Left lung (tissue), 10 donors: Measurements from ENCODE around the gene FKBP1A. TPM values are rescaled to one million over a fixed set of nuclear protein-coding genes. Genes with fewer than 3 reads are reported as not detected.

ENCODE experiments used
- ATAC-seq: fragments of 200-7000 bp; cut with Tn5 transposase; one replicate; pipeline ENCODE4 v1.9.1; 2020; ENCODE audit warnings: moderate library complexity
- DNase-seq, 4 donors: peaks; one replicate each; pipeline ENCODE4 v3.0.0-alpha.2; 2013 to 2020
- H3K27ac ChIP-seq, 2 donors: fragments of 200-600 bp; sonication (generic) in 1 of 2; one replicate each; pipeline versions ENCODE4 v1.5.0 to v1.8.0; 2020 to 2021
- H3K27me3 ChIP-seq, 2 donors: fragments of 200-600 bp; sonication (generic) in 1 of 2; one replicate each; pipeline versions ENCODE4 v1.5.0 to v1.8.0; 2020 to 2021
- H3K36me3 ChIP-seq, 2 donors: fragments of 200-600 bp; sonication (generic) in 1 of 2; one replicate each; pipeline versions ENCODE4 v1.5.0 to v1.8.0; 2020 to 2021
- H3K4me1 ChIP-seq, 2 donors: fragments of 200-600 bp; one replicate each; pipeline ENCODE4 v1.8.0; 2021
- H3K4me3 ChIP-seq, 2 donors: fragments of 200-600 bp; sonication (generic) in 1 of 2; one replicate each; pipeline versions ENCODE4 v1.5.0 to v1.8.0; 2020 to 2021; ENCODE audit warnings: mild to moderate bottlenecking in 1 of 2
- H3K9me3 ChIP-seq, 2 donors: fragments of 200-600 bp; sonication (generic) in 1 of 2; one replicate each; pipeline versions ENCODE4 v1.5.0 to v1.8.0; 2020 to 2021
- CTCF ChIP-seq, 2 donors: fragments of 200-600 bp; sonication (generic) in 1 of 2; IDR thresholded peaks; one replicate each; pipeline versions ENCODE4 v1.5.0 to v1.8.0; 2021; ENCODE audit warnings: antibody characterized with exemption in 2 of 2
- intact Hi-C, 2 donors: fragments of 100-400 bp; cut with DNase I; formaldehyde crosslinking; loops; one replicate each; pipeline versions ENCODE4 v1.11.2 to v1.14.2; 2022
- polyA plus RNA-seq, 6 donors: library from polyadenylated mRNA; unstranded; fragments of 120-200 nt; gene quantifications; one replicate each; pipeline ENCODE4 v1.2.1, GENCODE V29; 2013; ENCODE audit not compliant: insufficient read length in 6 of 6
- total RNA-seq, 2 donors: library from RNA; stranded (reverse); fragmentation: NEBNext Ultra II Directional; extraction: Animal tissue kit (Norgen Biotek cat#: 25700); gene quantifications; one replicate each; pipeline ENCODE4 v1.2.1, GENCODE V29; 2021
- donor health status: DM: no; HTN: yes; CAD: no.
- donor health status: DM: no; HTN: no; CAD: no.

FKBP1A gene
- total and polyA plus RNA-seq, 8 donors = 278 to 507 (median 439) TPM

GRCh38 chr20:1392443-1392692, 486 bp downstream of the FKBP1A start:
- peak overlapping the region; percentile 83 to 95 for H3K4me3 ChIP-seq
- no peak for TF ChIP-seq CTCF (IDR thresholded peaks at IDR 0.05)
- H3K36me3 ChIP-seq = no peaks in the 10 kb centered on the region
- no peaks in the 10 kb centered on the region for H3K9me3 ChIP-seq
- H3K4me1 ChIP-seq = peaks cover 18 to 84% of the 10 kb centered on the region in 2 donors
- H3K27ac ChIP-seq = peak overlapping the region; percentile 85 to 89
- intact Hi-C loops = loop anchor here in 1 of 2 donors (5.0 kb wide), 1 partner anchor 70 kb away; no protein-coding TSS in a partner anchor
- ATAC-seq (no peak), DNase-seq (no peak)
- H3K27me3 ChIP-seq = peaks cover 0 to 7% of the 10 kb centered on the region in 2 donors

GRCh38 chr20:1391640-1392442, 1.0 kb downstream of the FKBP1A start:
- H3K27me3 ChIP-seq = peaks cover 0 to 7% of the 10 kb centered on the region in 2 donors
- no peaks in the 10 kb centered on the region for H3K36me3 ChIP-seq
- ATAC-seq (peak; percentile 22), DNase-seq (peak in 1 of 4 donors; percentile 43)
- H3K27ac ChIP-seq = peak overlapping the region; percentile 85 to 89
- TF ChIP-seq CTCF (IDR thresholded peaks at IDR 0.05) = no peak
- no peaks in the 10 kb centered on the region for H3K9me3 ChIP-seq
- peaks cover 18 to 85% of the 10 kb centered on the region in 2 donors for H3K4me1 ChIP-seq
- intact Hi-C loops = loop anchor here in 1 of 2 donors (5.0 kb wide), 1 partner anchor 70 kb away; no protein-coding TSS in a partner anchor
- H3K4me3 ChIP-seq = peak overlapping the region; percentile 83 to 95

GRCh38 chr20:1390581-1391403, 2.1 kb downstream of the FKBP1A start:
- Histone ChIP-seq H3K36me3 (peaks cover 0 to 5% of the 10 kb centered on the region in 2 donors), H3K4me3 (peak overlapping the region; percentile 83 to 95), H3K27me3 (peaks cover 0 to 7% of the 10 kb centered on the region in 2 donors), H3K27ac (peak overlapping the region; percentile 85 to 89), H3K4me1 (peaks cover 18 to 87% of the 10 kb centered on the region in 2 donors), H3K9me3 (no peaks in the 10 kb centered on the region)
- no peak for TF ChIP-seq CTCF (IDR thresholded peaks at IDR 0.05)
- DNase-seq (no peak), ATAC-seq (no peak)
- intact Hi-C loops = loop anchor here in 1 of 2 donors (5.0 kb wide), 1 partner anchor 68 kb away; no protein-coding TSS in a partner anchor

- H3K27ac ChIP-seq = peak overlapping the region; percentile 85 to 89
- H3K36me3 ChIP-seq = peaks cover 0 to 7% of the 10 kb centered on the region in 2 donors
- peak in 1 of 4 donors; percentile 40 for DNase-seq
- H3K4me1 ChIP-seq = peaks cover 23 to 87% of the 10 kb centered on the region in 2 donors
- peak overlapping the region in 1 of 2 donors; percentile 95 for H3K4me3 ChIP-seq
- H3K9me3 ChIP-seq = no peaks in the 10 kb centered on the region
- peak; percentile 4 for ATAC-seq
- TF ChIP-seq CTCF (IDR thresholded peaks at IDR 0.05) = no peak
- intact Hi-C loops = loop anchor here (5.0 to 10.0 kb wide), 2 partner anchors 65 to 68 kb away; partner anchors contain the start of gene SDCBP2 (in 1 of the 2)
- no peaks in the 10 kb centered on the region for H3K27me3 ChIP-seq
These were observed 2.9 kb downstream of the FKBP1A start for GRCh38 chr20:1389703-1390580.
